AG04449 (cell line): Measurements from ENCODE around the gene GNB1.

Experiments used
- CTCF ChIA-PET: fragments of 350-600 bp; formaldehyde crosslinking; extraction: SDS; loops from one replicate; lab custom pipeline; 2021; ENCODE audit warnings: antibody characterized with exemption; lab: Yijun Ruan, JAX
- POLR2A ChIA-PET: fragments of 400-600, 350-600 bp; formaldehyde crosslinking; extraction: SDS; loops from one replicate; lab custom pipeline; 2020; ENCODE audit warnings: antibody characterized with exemption, inconsistent platforms; lab: Yijun Ruan, JAX
- DNase-seq: peaks from one replicate; pipeline ENCODE4 v3.0.0-alpha.2; 2010; ENCODE audit warnings: low read depth, low spot score
- H3K4me3 ChIP-seq: 2 replicates; pipeline ENCODE4 v1.5.1; 2011; ENCODE audit warnings: low read depth, mild to moderate bottlenecking, control low read depth, low read length
- CTCF ChIP-seq: IDR thresholded peaks from one replicate; pipeline ENCODE4 v1.5.1; 2011; ENCODE audit warnings: mild to moderate bottlenecking, moderate library complexity, low read length, control low read depth, inconsistent platforms; ENCODE audit not compliant: insufficient read depth; ENCODE audit errors: missing control alignments

The GNB1 gene

GRCh38 chr1:1910651-1911331 lies 19.9 kb upstream of the GNB1 start:
- ChIA-PET CTCF (interaction anchor here (0.8 kb wide), 2 partner anchors 50 to 134 kb away, joined by 3 read pairs; no protein-coding TSS in a partner anchor), POLR2A (no interaction called here)
- no peak for TF ChIP-seq CTCF
- H3K4me3 ChIP-seq, result no peak overlapping the region
- DNase-seq, result no peak

DNA sequence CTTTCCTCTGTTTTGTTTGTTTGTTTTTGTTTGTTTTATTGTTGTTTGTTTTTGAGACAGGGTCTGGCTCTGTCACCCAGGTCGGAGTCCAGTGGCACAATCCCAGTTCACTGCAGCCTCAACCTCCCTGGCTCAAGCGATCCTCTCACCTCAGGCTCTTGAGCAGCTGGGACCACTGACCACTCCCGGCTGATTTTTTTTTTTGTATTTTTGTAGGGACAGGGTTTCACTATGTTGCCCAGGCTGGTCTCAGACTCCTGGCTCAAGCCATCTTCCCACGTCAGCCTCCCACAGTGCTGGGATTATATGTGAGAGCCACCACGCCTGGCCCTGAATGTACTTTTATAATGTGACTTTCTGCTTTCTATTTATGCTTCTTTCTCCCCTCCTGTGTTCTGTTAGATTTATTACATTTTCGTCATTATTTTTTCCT lies 19.2 kb upstream of the GNB1 start:
- ChIA-PET POLR2A (interaction anchor here (1.5 kb wide), 1 partner anchor 18 kb away, joined by 4 read pairs; no protein-coding TSS in a partner anchor), CTCF (interaction anchor here (1.4 to 5.1 kb wide), 5 partner anchors 13 to 135 kb away, joined by 4 to 75 read pairs (median 9); no protein-coding TSS in a partner anchor)
- no peak for TF ChIP-seq CTCF
- no peak for DNase-seq
- H3K4me3 ChIP-seq, result peak overlapping the region; percentile 57

DNA sequence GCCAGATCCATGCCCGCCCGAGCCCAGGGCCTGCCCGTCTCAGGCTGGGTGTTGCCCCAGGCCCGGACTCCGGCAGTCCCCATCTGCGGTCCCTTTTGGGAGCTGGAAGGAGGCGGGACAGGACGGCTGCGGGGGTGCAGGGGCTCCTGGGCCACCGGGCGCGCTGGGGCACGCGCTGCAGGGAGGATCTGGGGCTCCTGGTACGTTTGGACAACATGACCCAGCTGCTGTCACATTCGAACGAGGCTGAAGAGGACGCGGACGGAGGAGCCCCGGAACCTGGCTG lies 17.6 kb upstream of the GNB1 start:
- ChIA-PET CTCF (interaction anchor here (0.6 to 5.1 kb wide), 20 partner anchors 9 to 184 kb away, joined by 3 to 75 read pairs (median 4); partner anchors contain the start of genes CDK11A and NADK), POLR2A (interaction anchor here (1.0 to 1.5 kb wide), 2 partner anchors 17 to 50 kb away, joined by 4 read pairs; no protein-coding TSS in a partner anchor)
- no peak for TF ChIP-seq CTCF
- peak overlapping the region; percentile 74 for H3K4me3 ChIP-seq
- DNase-seq, result no peak

DNA sequence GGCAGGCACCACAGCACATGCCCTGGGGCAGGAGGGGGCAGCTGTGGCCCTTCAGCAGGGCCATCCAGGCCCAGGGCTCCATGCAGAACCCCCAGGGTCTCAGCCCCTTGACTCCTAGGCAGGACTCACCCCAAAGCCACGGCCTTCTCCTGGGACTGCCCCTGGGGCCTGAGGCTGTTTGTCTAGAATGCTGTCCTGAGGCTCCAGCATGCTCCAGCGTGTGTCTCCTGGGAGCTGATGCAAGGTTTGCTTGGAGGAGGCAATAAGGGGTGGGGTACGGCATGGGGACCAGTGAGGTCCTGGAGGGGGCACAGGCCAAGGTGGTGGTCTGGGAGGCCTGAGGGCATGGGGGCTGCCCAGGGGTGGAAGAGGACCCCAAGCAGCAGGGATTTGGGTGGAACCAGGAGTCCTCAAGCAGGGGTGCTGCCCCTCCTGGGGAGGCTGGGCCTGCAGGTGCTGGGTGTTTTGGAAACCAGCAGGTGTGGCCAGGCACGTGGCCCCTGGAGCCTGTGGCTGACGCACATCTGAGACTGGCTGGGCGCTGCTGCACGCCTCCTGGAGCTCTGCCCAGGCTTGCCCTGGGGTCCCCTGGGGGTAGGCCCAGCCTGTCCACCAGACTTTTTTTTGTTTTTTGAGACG lies 16.3 kb upstream of the GNB1 start:
- no peak overlapping the region for H3K4me3 ChIP-seq
- POLR2A ChIA-PET, result no interaction called here
- CTCF ChIA-PET, result interaction anchor here (0.5 to 5.1 kb wide), 14 partner anchors 10 to 261 kb away, joined by 3 to 75 read pairs (median 10); no protein-coding TSS in a partner anchor
- no peak for TF ChIP-seq CTCF
- DNase-seq, result no peak

- no peak overlapping the region for H3K4me3 ChIP-seq
- ChIA-PET POLR2A (no interaction called here), CTCF (interaction anchor here (0.5 to 5.1 kb wide), 37 partner anchors 9 to 261 kb away, joined by 3 to 75 read pairs (median 4); no protein-coding TSS in a partner anchor)
- TF ChIP-seq CTCF, result peak; percentile 97
- DNase-seq, result no peak
These were observed 15.6 kb upstream of the GNB1 start for GRCh38 chr1:1906185-1907097.

DNA sequence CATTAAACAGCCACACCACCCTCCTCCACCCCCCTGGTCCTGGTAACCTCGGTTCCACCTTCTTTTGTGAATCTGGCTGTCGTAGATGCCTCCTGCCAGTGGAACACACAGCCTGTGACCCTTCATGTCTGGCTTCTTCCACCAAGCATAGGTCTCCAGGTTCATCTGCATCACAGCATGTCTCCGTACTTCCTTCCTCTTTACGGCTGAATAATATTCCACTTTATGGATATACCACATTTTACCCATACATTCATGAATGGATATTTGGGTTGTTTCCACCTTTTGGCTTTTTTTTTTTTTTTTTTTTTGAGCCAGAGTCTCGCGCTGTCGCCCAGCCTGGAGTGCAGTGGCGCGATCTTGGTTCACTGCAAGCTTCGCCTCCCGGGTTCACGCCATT lies 12.3 kb upstream of the GNB1 start:
- ChIA-PET POLR2A (no interaction called here), CTCF (interaction anchor here (1.5 kb wide), 1 partner anchor 16 kb away, joined by 3 read pairs; no protein-coding TSS in a partner anchor)
- H3K4me3 ChIP-seq, result no peak overlapping the region
- no peak for TF ChIP-seq CTCF
- no peak for DNase-seq
